GM18507 (cell line): Measurements from ENCODE around the gene STX12.

Experiments
- DNase-seq: peaks from one replicate; pipeline ENCODE4 v3.0.0; 2011; ENCODE audit warnings: low read depth; ENCODE audit not compliant: insufficient read length; ENCODE audit errors: extremely low spot score
- FAIRE-seq: peaks from 2 replicates; lab custom pipeline; 2011; peaks lifted over from hg19 to GRCh38; lab: Jason Lieb, UNC

The STX12 gene

DNA sequence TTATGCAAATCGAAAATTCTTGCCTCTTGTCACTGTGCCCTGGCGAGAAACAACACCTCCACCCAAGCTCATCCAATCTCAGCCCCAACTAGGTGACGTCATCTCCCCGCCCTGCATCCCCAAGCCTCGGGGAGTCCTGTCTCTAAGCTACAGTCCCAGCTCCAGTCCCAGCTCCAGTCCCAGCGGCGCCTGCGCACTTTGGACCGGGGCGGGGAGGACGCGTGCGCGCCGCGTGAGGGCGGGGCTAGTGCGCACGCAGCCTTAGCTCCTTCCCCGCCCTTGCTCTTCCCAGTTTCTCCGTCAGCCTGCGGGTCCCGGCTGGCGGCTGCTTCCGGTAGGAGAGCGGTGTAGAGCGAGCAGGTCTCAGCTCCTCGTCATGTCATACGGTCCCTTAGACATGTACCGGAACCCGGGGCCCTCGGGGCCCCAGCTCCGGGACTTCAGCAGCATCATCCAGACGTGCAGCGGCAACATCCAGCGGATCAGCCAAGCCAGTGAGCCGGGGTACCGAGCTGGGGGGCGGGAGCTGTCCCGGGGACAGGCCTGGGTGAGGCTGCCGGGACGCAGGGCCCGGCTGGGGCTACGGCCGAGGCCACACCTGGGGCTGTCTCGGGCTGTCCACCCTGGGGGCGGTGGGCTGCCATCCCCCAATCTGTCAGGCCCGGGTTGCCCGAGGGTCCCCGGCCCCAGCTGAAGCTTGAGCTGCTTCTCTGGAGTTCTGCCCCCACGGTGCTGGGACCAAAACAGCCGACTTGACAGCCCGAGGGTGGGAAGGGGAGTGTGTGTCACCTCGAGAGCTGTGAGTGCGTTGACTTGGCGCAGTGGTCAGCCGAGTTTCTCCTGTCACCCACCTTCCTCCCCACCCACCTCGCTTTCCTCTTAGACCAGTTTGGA, at the start of gene STX12:
Gene STX12 (plus strand): TSS at position 288 of the 894 bp plus-strand sequence. CDS start 89 bp downstream, at position 377.
- DNase-seq (peak; percentile 98), FAIRE-seq (peak; percentile 100)

DNA sequence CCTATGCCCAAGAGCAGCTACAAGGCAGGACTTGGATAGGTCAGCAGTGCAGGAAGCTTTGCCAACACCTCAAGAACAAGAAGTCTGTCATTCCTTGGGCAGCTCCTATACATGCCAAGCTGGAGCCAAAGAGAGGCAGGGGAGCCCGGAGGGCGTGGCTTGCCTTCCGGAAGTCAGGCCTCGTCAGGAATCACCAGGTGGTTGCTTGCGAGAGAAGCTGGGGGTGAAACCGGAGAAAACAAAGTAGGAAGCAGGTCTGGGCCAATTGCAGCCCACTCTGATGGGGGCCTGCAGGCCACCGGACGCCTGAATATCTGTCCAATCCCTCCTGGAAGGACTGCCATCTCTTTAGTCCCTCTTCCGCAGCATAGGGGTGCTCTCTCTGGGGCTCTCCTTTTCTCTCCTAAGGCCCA, 48.1 kb upstream of the STX12 start:
- FAIRE-seq: no peak
- no peak for DNase-seq

DNA sequence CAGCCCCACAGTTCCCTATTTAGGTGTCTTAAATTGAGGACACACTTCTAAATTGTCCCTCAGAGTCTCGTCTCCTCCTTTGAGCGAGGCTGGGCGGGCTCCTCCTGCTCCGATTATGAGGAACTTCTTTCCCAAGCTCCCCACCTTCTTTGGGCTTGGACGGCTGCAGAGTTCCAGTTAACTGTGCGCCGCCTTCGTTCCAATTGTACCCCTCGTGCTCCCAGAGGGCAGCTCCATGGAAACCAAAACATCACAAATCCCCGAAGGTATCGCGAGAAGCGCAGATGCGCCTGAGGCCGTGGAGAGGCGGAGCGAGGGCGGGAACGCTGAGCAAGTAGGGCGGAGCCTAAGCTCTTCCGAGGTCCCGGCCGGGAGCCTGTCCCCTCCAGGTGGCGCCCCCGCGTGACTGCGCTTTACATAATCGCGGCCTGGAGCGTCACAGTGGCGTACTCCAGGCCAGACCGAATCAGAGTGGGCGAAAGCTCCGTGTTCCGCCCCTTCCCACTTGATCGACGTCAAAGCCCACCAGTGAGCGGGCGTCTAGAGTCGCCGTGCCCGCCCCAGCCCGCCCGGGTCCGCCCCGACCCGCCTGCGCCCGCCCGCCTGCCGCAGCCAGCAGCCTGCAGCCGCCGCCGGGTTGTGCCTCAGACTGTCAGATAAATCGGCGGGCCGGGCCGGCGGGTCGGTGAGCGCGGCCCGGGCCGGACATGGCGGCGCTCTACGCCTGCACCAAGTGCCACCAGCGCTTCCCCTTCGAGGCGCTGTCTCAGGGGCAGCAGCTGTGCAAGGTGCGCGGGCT, 47.4 kb upstream of the STX12 start, which contains the start of gene FAM76A:
Gene FAM76A (plus strand): TSS at position 588 of the 799 bp plus-strand sequence. CDS start 120 bp downstream, at position 708.
- FAIRE-seq (peak; percentile 99), DNase-seq (peak; percentile 99)

DNA sequence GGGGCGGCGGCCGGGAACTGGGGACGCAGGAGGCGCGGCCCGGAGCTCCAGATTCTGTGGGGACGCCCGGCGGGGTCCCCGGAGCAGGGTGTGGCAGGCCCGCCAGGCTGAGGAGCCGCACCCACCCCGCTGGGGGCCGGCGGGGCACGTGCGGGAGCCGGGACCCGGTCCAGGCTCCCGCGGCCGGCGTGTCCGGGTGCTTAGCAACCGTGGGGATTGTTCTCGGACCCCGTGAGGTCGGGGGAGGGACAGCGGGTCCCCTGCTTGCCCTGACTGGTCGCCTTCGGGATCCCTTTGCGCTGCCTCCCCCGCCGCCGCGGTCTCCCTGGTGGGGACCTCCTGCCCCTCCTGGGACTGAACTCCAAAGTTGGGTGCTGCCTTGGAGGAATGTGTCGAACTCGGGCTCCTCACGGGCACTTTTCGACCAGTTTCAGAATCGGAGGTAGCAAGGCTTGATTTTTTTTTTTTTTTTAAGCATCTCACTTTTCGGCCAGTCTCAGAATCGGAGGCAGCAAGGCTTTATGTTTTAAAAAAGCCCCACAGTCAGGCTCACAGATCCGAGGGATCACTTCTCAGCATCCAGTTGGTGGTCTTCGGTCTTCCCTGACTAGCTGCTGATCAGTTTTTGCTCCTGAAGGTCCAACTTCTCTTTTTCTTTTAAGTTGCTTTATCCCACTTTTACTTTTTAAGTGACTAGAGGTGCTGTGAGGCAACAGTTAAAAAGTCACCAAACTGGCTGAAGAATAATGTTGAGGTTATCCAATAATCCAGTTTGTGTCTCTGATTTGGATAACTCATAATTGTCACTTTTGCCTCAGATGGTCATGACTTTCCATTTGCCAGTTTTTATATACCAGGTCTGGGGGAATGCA, 46.6 kb upstream of the STX12 start:
- FAIRE-seq (peak; percentile 39), DNase-seq (peak; percentile 50)

DNA sequence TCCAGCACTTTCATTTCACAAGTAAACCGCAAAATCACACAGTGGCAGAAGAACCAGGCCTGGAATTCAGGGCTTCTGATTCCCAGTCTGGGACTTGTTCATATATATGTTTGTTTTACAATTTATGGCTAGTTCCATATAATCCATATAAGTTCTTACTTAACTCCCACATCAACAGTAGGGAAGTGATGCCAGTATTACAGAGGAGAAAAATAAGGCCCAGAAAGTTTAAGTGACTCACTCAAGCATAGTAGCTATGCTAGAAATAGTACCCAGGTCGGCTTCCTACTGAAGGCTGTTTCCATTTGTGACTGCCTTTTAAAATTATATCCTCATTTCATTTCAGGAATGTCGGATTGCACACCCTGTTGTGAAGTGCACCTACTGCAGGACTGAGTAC, 45.9 kb upstream of the STX12 start:
- DNase-seq (no peak), FAIRE-seq (no peak)

DNA sequence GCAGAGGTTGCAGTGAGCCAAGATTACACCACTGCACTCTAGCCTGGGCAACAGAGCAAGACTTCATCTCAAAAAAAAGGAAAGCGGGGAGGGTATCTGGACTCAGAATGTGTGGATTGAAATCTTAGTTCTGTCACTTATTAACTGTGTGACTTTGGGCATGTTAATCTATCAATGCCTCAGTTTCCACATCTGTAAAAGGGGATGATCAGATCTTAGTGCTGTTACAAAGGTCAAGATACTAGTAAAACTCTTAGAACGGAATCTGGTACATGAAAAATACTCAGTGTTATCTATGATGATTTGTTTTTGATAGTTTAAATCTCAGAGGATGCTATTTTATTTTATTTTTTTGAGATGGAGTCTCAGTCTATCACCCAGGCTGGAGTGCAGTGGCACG, 36.8 kb upstream of the STX12 start:
- DNase-seq (no peak), FAIRE-seq (no peak)

DNA sequence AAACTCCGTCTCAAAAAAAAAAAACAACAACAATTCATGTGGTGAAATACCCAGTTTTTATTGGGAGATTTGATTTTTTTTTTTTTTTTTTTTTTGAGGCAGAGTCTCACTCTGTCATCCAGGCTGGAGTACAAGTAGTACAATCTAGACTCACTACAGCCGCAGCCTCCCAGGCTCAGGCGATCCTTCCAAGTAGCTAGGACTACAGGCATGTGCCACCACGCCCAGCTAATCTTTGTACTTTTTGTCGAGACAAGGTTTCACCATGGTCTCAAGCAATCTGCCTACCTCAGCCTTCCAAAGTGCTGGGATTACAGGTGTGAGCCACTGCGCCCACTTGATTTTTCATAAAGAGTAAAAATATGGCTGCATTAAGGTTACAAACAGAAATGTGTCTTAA, 31.9 kb upstream of the STX12 start:
- FAIRE-seq: no peak
- no peak for DNase-seq

DNA sequence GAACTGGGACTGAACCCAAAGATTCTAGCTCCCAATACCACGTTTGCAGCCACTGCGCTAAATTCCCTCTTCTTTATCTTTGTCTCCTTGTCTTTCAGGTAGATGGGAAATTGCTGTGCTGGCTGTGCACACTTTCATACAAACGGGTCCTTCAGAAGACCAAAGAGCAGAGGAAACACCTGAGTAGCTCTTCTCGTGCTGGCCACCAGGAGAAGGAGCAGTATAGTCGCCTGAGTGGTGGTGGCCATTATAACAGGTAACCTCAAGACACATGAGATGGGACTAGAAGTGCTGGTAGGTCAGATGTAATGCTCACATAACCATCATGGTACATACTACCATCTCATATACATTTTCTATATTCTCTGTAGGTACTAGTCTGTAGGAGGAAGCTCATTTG, 28.5 kb upstream of the STX12 start:
- DNase-seq: no peak
- FAIRE-seq: no peak

DNA sequence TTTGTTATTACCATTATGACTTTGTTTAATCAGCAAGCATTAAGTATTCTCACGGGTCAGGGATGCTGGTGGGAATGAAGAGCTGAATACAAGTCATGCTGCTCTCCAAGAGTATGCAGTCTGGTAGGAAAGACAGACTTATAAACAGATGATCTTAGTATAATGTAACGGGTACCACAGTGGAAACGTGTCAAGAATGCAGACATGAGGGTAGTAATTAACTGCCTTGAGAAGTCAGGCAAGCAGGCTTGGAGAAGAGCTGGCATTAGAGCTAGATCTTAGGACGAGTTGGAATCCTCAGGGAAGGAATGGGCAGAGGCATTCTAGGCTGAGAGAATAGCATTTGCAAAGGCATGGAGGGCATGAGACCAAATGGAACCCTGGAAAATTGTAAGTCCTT, 27.6 kb upstream of the STX12 start:
- DNase-seq: no peak
- FAIRE-seq: no peak

DNA sequence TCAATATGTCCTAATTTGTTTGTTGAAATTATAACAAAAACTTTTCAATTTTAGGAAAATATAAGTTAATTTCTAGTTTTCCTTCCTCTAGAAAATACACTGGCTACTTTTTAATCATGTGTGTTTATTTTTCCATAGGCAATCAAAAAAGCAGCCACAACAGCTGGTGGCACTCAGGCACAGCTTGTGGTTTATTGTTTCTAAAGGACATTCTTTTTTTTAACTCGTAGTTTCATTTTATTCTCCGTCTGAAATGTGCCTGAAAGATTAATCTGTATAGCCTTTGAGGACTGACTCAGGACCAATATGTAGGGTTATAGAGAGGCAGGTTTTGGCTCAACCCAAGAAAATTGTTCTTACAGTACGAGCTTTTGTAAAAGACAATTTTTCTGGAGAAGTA, 20.7 kb upstream of the STX12 start:
- FAIRE-seq (no peak), DNase-seq (no peak)

DNA sequence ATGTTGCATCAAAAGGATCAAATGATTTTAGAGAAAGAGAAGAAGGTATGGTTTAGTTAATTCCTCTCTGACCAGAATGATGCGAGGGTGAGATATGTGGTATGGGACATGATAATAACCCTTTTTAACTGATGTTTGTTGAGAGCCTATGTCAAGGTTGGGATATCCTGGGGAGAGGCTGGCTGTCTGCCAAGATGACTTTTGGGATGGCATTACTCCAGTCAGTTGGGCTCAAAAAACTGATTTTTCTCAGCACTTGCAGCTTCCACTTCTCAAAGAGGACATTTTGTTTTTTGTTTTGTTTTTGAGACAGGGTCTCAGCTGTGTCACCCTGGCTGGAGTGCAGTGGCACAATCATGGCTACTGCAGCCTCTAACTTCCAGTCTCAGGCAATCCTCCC, 17.7 kb upstream of the STX12 start:
- FAIRE-seq (no peak), DNase-seq (no peak)

DNA sequence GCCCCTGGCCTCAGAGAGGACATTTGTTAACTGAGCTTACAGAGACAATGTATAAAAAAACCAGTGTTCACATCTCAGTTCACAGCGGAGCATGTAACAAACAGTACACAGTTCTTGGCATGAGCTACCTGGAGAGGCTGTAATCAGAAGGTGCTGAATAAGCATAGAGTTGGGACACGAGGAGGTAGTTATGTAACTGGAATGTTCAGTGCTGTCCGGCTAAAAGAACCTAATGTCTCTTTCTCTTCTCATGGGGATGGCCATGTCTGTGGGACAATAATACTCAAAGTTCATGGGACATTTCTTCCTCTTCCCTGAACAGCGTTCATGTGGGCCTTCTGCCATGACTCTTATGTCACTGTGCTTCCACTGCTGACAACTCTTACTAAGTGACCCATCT, 17.2 kb upstream of the STX12 start:
- FAIRE-seq (no peak), DNase-seq (no peak)

DNA sequence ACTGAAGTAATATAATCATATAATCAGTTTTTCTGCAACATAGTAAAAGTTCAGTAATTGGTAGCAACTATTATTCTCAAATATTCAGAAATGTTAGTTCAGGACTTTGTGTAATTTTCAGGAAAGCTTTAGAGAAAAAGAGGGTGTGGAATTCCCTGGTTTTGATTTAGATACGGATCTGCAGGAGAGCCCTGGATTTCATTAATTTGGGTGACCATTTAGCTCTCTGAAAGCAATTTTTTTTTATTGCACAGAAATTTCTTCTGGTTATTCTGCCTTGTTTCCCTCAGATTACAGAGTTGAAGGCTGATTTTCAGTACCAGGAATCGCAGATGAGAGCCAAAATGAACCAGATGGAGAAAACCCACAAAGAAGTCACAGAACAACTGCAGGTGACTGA, 13.8 kb upstream of the STX12 start:
- DNase-seq (no peak), FAIRE-seq (no peak)

DNA sequence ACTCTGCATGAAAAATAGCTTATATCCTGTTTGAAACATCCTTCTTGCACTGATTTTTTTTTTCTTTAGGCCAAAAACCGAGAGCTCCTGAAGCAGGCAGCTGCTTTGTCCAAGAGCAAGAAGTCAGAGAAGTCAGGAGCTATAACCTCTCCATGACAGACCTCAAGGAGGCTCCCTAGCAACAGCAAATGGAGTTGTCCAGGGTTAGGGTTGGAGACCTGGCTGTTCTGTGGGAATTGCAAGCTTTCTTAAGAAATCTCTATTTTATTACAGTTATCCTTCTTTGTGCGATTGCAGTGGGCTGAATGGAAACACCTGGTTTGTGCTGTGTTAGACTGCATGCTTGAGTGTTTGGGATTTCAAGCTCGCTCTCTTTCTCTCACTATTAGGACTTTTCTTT, 12.6 kb upstream of the STX12 start:
- FAIRE-seq (no peak), DNase-seq (no peak)

DNA sequence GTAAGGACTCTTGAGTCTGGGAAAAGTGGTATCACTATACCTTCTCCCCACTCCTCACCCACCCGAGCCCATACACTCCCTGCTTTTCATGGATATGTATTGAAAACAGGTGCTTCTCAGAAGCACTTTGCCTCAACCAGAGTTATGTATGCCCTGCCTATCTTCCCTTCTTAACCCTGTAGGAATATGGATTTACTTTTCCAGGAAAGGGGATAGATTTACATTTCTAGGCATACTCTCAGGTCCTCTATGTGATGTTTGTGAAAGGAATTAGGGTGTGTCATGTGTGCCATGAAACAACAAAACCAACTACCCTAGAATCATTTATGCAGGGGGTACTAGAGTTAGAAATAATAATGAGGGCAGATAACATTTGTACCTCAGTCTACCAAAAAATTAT, 11.0 kb upstream of the STX12 start:
- FAIRE-seq (no peak), DNase-seq (no peak)

DNA sequence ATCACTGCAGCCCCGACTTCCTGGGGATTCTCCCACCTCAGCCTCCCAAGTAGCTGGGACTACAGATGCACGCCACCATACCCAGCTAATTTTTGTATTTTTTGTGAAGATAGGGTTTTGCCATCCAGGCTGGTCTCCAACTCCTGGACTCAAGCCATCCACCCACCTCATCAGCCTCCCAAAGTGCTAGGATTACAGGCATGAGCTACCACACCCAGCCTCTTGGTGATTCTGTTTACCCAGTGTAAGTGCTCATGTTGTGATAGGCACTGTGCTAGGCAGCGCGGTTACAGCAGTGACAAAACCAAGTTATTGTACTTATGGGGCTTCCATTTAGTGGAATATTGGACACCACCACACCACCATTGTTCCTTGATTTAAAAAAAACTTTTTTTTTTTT, 9.7 kb upstream of the STX12 start:
- no peak for FAIRE-seq

DNA sequence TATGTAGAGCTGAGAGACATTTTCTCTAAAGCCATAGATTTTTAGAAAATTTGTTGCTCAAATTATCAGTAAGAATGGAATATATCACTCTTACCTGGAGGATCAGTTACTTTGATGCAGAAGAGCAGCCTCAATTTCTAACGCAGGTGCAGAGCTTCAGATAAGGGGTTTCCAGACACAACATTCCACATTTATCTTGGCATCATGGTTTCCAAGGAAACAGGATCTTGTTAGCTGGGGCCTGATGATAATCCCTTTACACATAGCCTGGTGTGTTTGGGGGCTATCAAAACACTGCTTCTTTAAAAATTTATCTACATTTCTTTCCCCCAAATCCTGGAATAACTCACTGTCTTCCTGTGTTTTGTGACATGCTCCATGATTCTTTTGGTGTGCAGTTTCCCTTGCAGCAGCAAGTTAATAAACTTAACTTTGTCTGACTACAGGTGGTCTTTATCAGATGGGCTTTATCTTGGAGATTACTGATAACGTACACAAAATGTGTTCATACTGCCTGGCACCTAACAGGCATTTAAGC, 2.7 kb upstream of the STX12 start:
- DNase-seq: no peak
- no peak for FAIRE-seq

More for the DNA sequence above, 9.7 kb upstream of the STX12 start:
- DNase-seq: no peak

DNA sequence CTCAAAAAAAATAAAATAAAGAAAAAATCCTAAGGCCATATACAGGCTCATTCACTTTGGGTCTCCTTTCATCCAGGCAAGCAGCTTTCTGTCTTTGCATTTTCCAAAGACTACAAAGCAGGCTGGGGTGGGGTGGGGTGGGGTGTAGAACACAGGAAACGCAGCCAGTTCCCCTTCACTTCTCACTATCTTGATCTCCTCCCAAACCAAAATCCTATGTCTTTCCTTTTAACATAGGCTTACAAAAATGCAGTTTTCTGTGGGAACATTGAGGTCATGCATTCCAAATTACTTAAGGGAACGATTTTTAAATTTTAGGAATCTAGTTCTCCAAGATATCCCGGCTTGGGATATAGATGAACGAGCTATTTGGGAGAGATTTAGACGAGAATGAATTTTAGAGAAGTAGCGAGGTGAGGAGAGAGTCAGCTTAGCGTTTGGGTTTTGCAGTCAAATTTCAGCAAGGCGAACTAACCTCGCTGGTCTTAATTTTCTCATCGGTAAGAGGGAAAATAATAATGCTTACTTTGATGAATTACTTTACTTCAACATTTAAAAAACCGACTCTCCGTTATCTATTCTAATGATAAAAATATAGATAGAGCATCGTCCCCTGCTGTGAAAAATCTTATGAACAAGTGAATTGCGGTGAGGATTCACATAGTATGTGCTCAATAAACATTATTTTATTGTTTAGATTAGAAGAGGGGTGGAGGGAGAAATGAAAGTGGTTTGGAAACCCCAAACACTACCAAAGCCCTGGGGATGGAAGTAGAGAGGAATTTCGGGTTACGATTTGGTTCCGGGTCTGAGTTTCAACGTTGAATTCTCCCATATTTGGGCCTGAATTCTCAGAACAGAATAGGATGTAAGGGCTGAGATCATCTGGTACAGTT, 735 bp upstream of the STX12 start:
- no peak for FAIRE-seq
- DNase-seq: no peak
